ENCODE data around the gene TENM4.

The TENM4 gene

DNA sequence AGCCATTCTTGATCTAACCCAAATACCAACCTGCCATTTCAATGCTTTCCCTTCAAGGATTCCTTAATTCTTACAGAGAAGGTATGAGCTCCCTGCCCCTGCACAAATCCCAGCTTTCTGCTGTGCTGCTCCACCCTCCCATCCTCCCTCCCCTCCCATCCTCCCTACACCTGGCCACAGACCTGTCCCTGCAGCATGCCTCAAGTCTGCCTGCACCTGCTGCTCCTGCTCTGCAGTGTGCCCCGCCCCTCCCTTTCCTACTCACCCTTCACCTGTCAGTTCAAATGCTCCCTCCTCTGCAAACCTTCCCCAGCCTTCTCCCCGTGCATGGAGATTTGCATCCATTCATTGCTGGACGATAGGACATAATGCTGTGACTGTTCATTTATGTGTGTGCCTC lies 726.3 kb downstream of the TENM4 start:
- no CpG with 5 or more reads among the region's 3 CpGs for WGBS, 2 donors (ENCODE audit: extremely low coverage in 2 of 2, insufficient read length in 2 of 2, insufficient replicate concordance in 1 of 2)

DNA sequence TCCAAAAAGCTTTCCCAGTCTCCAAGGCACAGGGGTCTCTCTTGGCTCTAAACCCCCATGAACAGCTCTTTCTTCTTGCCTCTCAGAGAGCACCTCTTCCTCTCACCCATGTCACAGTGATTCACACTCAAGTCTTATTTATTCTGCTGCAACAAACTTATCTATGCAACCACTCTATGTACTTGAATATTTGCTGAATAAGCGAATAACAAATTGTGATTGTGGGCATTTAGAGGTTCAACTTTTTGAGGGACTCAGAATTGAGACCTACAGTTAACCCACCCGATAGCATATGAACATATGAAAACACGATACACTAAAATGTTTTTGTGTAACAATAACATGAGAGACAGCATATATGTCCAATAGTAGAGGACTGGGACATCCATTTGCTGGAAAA lies 729.1 kb downstream of the TENM4 start:
- H4K91ac ChIP-seq (ENCODE audit: low read depth, low read length, poor library complexity), result no peak overlapping the region
- H3K4me2 ChIP-seq (ENCODE audit: insufficient read depth, low read length, poor library complexity, severe bottlenecking), result no peak overlapping the region
- no peak overlapping the region for H3K27ac ChIP-seq (replicated peaks; ENCODE audit: low read length)
- no peaks in the 10 kb centered on the region for H3K27me3 ChIP-seq (ENCODE audit: control insufficient read depth in 3 of 3, insufficient read depth in 3 of 3, low read depth in 1 of 3, low read length in 3 of 3)
- WGBS, 2 donors (ENCODE audit: extremely low coverage in 2 of 2, insufficient read length in 2 of 2, insufficient replicate concordance in 1 of 2), result no CpG with 5 or more reads among the region's 3 CpGs
- no peak overlapping the region for H3K4ac ChIP-seq (ENCODE audit: low read length)
- H3K36me3 ChIP-seq (replicated peaks in 1 of 2; ENCODE audit: control insufficient read depth in 2 of 2, insufficient read depth in 2 of 2, low read length in 2 of 2), result peaks cover 0 to 11% of the 10 kb centered on the region in 2 donors
- H2BK15ac ChIP-seq (ENCODE audit: low read length), result no peak overlapping the region
- no peak overlapping the region for H3K18ac ChIP-seq (ENCODE audit: low read length)
- no peak overlapping the region for H2BK12ac ChIP-seq (ENCODE audit: low read length)
- no peak overlapping the region for H2BK120ac ChIP-seq (ENCODE audit: low read depth, low read length)
- no peak for DNase-seq (ENCODE audit: low spot score)
- H4K8ac ChIP-seq (ENCODE audit: low read depth, low read length), result no peak overlapping the region
- no peak overlapping the region for H3K23ac ChIP-seq (ENCODE audit: low read depth, low read length, poor library complexity)
- no peaks in the 10 kb centered on the region for H3K9me3 ChIP-seq (replicated peaks in 1 of 2; ENCODE audit: control insufficient read depth in 2 of 2, insufficient read depth in 1 of 2, low read depth in 1 of 2, low read length in 2 of 2)
- peaks cover 0 to 1% of the 10 kb centered on the region in 2 donors for H3K4me1 ChIP-seq (ENCODE audit: control insufficient read depth in 2 of 2, insufficient read depth in 1 of 2, low read depth in 1 of 2, low read length in 2 of 2)
- no peak overlapping the region for H3K4me3 ChIP-seq (ENCODE audit: low read length in 2 of 2)
- no peak overlapping the region for H3K9ac ChIP-seq (ENCODE audit: low read depth, low read length, poor library complexity)
- no peak overlapping the region for H3K14ac ChIP-seq (ENCODE audit: low read length)
- no peak overlapping the region for H2AK5ac ChIP-seq (ENCODE audit: low read depth, low read length)
- no peak overlapping the region for H2AFZ ChIP-seq (ENCODE audit: low read length)
- H3K79me1 ChIP-seq (ENCODE audit: low read depth, low read length), result no peaks in the 10 kb centered on the region
- no peak overlapping the region for H2BK5ac ChIP-seq (ENCODE audit: low read length)

More for the DNA sequence above, 726.3 kb downstream of the TENM4 start:
- Histone ChIP-seq H4K8ac (ENCODE audit: low read depth, low read length) (no peak overlapping the region), H3K23ac (ENCODE audit: low read depth, low read length, poor library complexity) (no peak overlapping the region), H3K14ac (ENCODE audit: low read length) (no peak overlapping the region), H2BK15ac (ENCODE audit: low read length) (no peak overlapping the region), H2BK12ac (ENCODE audit: low read length) (no peak overlapping the region), H3K4me3 (ENCODE audit: low read length in 2 of 2) (no peak overlapping the region), H2AK5ac (ENCODE audit: low read depth, low read length) (no peak overlapping the region), H3K27ac (replicated peaks; ENCODE audit: low read length) (no peak overlapping the region), H3K79me1 (ENCODE audit: low read depth, low read length) (no peaks in the 10 kb centered on the region), H3K4me2 (ENCODE audit: insufficient read depth, low read length, poor library complexity, severe bottlenecking) (no peak overlapping the region), H3K4ac (ENCODE audit: low read length) (no peak overlapping the region), H2AFZ (ENCODE audit: low read length) (no peak overlapping the region), H3K36me3 (replicated peaks in 1 of 2; ENCODE audit: control insufficient read depth in 2 of 2, insufficient read depth in 2 of 2, low read length in 2 of 2) (no peaks in the 10 kb centered on the region), H2BK120ac (ENCODE audit: low read depth, low read length) (no peak overlapping the region), H2BK5ac (ENCODE audit: low read length) (no peak overlapping the region), H3K9ac (ENCODE audit: low read depth, low read length, poor library complexity) (no peak overlapping the region), H4K91ac (ENCODE audit: low read depth, low read length, poor library complexity) (no peak overlapping the region), H3K9me3 (replicated peaks in 1 of 2; ENCODE audit: control insufficient read depth in 2 of 2, insufficient read depth in 1 of 2, low read depth in 1 of 2, low read length in 2 of 2) (no peaks in the 10 kb centered on the region), H3K18ac (ENCODE audit: low read length) (no peak overlapping the region), H3K27me3 (ENCODE audit: control insufficient read depth in 3 of 3, insufficient read depth in 3 of 3, low read depth in 1 of 3, low read length in 3 of 3) (no peaks in the 10 kb centered on the region), H3K4me1 (ENCODE audit: control insufficient read depth in 2 of 2, insufficient read depth in 1 of 2, low read depth in 1 of 2, low read length in 2 of 2) (peaks cover 0 to 1% of the 10 kb centered on the region in 2 donors)
- DNase-seq (ENCODE audit: low spot score), result no peak

DNA sequence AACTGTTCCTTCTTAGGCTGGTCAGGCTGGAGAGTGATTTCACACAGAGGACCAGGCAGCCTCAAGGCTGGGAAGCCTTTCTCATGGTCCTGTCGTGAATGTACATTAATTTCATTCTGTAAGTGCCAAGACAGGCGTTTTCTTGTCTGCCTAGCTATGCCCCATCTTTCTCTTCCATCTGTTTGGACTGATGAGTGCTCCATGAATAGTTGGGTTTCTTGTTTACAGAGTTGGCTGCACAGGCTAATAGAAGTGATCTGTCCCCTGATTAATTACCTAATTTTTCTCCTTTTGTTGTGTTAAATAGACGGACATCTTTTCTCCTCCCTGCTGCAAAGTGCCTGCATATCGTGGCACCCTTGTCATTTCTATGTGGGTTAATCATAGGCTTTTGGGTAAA lies 730.4 kb downstream of the TENM4 start:
- no peak overlapping the region for H2BK5ac ChIP-seq (ENCODE audit: low read length)

DNA sequence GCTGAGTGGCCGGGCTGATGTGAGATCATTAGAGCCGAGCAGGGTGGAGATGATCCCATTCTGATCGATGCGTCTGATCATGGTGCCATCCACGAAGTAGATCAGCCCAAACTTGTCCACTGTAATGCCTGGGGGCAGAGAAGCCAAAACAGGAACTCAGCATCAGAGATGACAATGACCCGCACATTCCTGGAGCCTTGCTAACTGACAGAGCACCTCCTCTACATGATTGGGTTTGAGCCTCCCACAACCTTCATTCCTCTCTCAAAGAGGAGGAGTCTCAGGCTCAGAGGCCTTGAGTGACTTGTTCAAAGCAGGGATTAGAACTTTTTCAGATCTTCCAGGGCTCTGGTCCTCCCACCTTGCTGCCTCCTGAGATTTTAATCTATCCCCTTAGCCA lies 732.4 kb downstream of the TENM4 start:
- no peaks in the 10 kb centered on the region for H3K79me1 ChIP-seq (ENCODE audit: low read depth, low read length)
- no peaks in the 10 kb centered on the region for H3K4me1 ChIP-seq (ENCODE audit: control insufficient read depth in 2 of 2, insufficient read depth in 1 of 2, low read depth in 1 of 2, low read length in 2 of 2)
- WGBS, 2 donors (ENCODE audit: extremely low coverage in 2 of 2, insufficient read length in 2 of 2, insufficient replicate concordance in 1 of 2), result no CpG with 5 or more reads among the region's 6 CpGs
- no peak overlapping the region for H4K91ac ChIP-seq (ENCODE audit: low read depth, low read length, poor library complexity)
- H4K8ac ChIP-seq (ENCODE audit: low read depth, low read length), result no peak overlapping the region
- no peak overlapping the region for H3K14ac ChIP-seq (ENCODE audit: low read length)
- no peak overlapping the region for H3K4ac ChIP-seq (ENCODE audit: low read length)
- no peak overlapping the region for H2BK5ac ChIP-seq (ENCODE audit: low read length)
- no peak overlapping the region for H2BK15ac ChIP-seq (ENCODE audit: low read length)
- H3K4me2 ChIP-seq (ENCODE audit: insufficient read depth, low read length, poor library complexity, severe bottlenecking), result no peak overlapping the region
- H3K4me3 ChIP-seq (ENCODE audit: low read length in 2 of 2), result no peak overlapping the region
- H2AFZ ChIP-seq (ENCODE audit: low read length), result no peak overlapping the region
- H3K23ac ChIP-seq (ENCODE audit: low read depth, low read length, poor library complexity), result no peak overlapping the region
- no peak overlapping the region for H3K18ac ChIP-seq (ENCODE audit: low read length)
- H2BK12ac ChIP-seq (ENCODE audit: low read length), result no peak overlapping the region
- no peak for DNase-seq (ENCODE audit: low spot score)
- H2BK120ac ChIP-seq (ENCODE audit: low read depth, low read length), result no peak overlapping the region
- H3K27ac ChIP-seq (replicated peaks; ENCODE audit: low read length), result no peak overlapping the region
- H2AK5ac ChIP-seq (ENCODE audit: low read depth, low read length), result no peak overlapping the region
- H3K9me3 ChIP-seq (replicated peaks in 1 of 2; ENCODE audit: control insufficient read depth in 2 of 2, insufficient read depth in 1 of 2, low read depth in 1 of 2, low read length in 2 of 2), result no peaks in the 10 kb centered on the region
- H3K27me3 ChIP-seq (ENCODE audit: control insufficient read depth in 3 of 3, insufficient read depth in 3 of 3, low read depth in 1 of 3, low read length in 3 of 3), result no peaks in the 10 kb centered on the region
- no peak overlapping the region for H3K9ac ChIP-seq (ENCODE audit: low read depth, low read length, poor library complexity)
- peaks cover 0 to 13% of the 10 kb centered on the region in 2 donors for H3K36me3 ChIP-seq (replicated peaks in 1 of 2; ENCODE audit: control insufficient read depth in 2 of 2, insufficient read depth in 2 of 2, low read length in 2 of 2)

More for the DNA sequence above, 730.4 kb downstream of the TENM4 start:
- no peak overlapping the region for H4K91ac ChIP-seq (ENCODE audit: low read depth, low read length, poor library complexity)
- H3K9me3 ChIP-seq (replicated peaks in 1 of 2; ENCODE audit: control insufficient read depth in 2 of 2, insufficient read depth in 1 of 2, low read depth in 1 of 2, low read length in 2 of 2), result no peaks in the 10 kb centered on the region
- H3K23ac ChIP-seq (ENCODE audit: low read depth, low read length, poor library complexity), result no peak overlapping the region
- H3K79me1 ChIP-seq (ENCODE audit: low read depth, low read length), result no peaks in the 10 kb centered on the region
- H3K14ac ChIP-seq (ENCODE audit: low read length), result no peak overlapping the region
- H2BK120ac ChIP-seq (ENCODE audit: low read depth, low read length), result no peak overlapping the region
- H4K8ac ChIP-seq (ENCODE audit: low read depth, low read length), result no peak overlapping the region
- no peak overlapping the region for H3K27ac ChIP-seq (replicated peaks; ENCODE audit: low read length)
- no peak overlapping the region for H2BK15ac ChIP-seq (ENCODE audit: low read length)
- H3K36me3 ChIP-seq (replicated peaks in 1 of 2; ENCODE audit: control insufficient read depth in 2 of 2, insufficient read depth in 2 of 2, low read length in 2 of 2), result peaks cover 0 to 13% of the 10 kb centered on the region in 2 donors
- no CpG with 5 or more reads among the region's 4 CpGs for WGBS, 2 donors (ENCODE audit: extremely low coverage in 2 of 2, insufficient read length in 2 of 2, insufficient replicate concordance in 1 of 2)
- no peaks in the 10 kb centered on the region for H3K4me1 ChIP-seq (ENCODE audit: control insufficient read depth in 2 of 2, insufficient read depth in 1 of 2, low read depth in 1 of 2, low read length in 2 of 2)
- H3K27me3 ChIP-seq (ENCODE audit: control insufficient read depth in 3 of 3, insufficient read depth in 3 of 3, low read depth in 1 of 3, low read length in 3 of 3), result no peaks in the 10 kb centered on the region
- H2AK5ac ChIP-seq (ENCODE audit: low read depth, low read length), result no peak overlapping the region
- H3K4ac ChIP-seq (ENCODE audit: low read length), result no peak overlapping the region
- no peak overlapping the region for H3K18ac ChIP-seq (ENCODE audit: low read length)
- no peak for DNase-seq (ENCODE audit: low spot score)
- no peak overlapping the region for H2AFZ ChIP-seq (ENCODE audit: low read length)
- H3K4me2 ChIP-seq (ENCODE audit: insufficient read depth, low read length, poor library complexity, severe bottlenecking), result no peak overlapping the region
- no peak overlapping the region for H2BK12ac ChIP-seq (ENCODE audit: low read length)
- H3K4me3 ChIP-seq (ENCODE audit: low read length in 2 of 2), result no peak overlapping the region
- no peak overlapping the region for H3K9ac ChIP-seq (ENCODE audit: low read depth, low read length, poor library complexity)
